Mononuclear cell (primary cell): Measurements from ENCODE around the gene MADCAM1. TPM values are rescaled to one million over a fixed set of nuclear protein-coding genes. Genes with fewer than 3 reads are reported as not detected.
"Not testable (repeated sequence)": the region's sequence is repeated elsewhere in the genome, so short reads cannot be mapped to it uniquely, and the experiment has no call there.

Source experiments
- H3K27me3 ChIP-seq: 2 replicates; pipeline ENCODE4 v1.6.0; 2011; ENCODE audit warnings: low read length, control low read depth; ENCODE audit not compliant: insufficient read depth
- H3K4me1 ChIP-seq: 2 replicates; pipeline ENCODE4 v1.5.1; 2011; ENCODE audit warnings: mild to moderate bottlenecking, low read length, control low read depth; ENCODE audit not compliant: insufficient read depth
- H3K4me3 ChIP-seq: 2 replicates; pipeline ENCODE4 v1.5.1; 2011; ENCODE audit warnings: mild to moderate bottlenecking, low read length, moderate library complexity
- H3K9me3 ChIP-seq: 2 replicates; pipeline ENCODE4 v1.5.1; 2011; ENCODE audit warnings: low read depth, mild to moderate bottlenecking, control low read depth, low read length
- total RNA-seq: library from RNA; depleted of rRNA; stranded (reverse); fragments of >200 nt; gene quantifications from one replicate; pipeline ENCODE4 v1.2.3, GENCODE V29; 2012

The MADCAM1 gene
- not detected for total RNA-seq

GRCh38 chr19:496112-496665, at the start of gene MADCAM1:
TSS of gene MADCAM1 (plus strand) at chr19:496486. CDS start at chr19:496500, 14 bp downstream.
- Histone ChIP-seq H3K4me1 (peaks cover 5% of the 10 kb centered on the region), H3K9me3 (no peaks in the 10 kb centered on the region), H3K27me3 (peaks cover 19% of the 10 kb centered on the region), H3K4me3 (no peak within 1 kb of the TSS)

- no peaks in the 10 kb centered on the region for H3K9me3 ChIP-seq
- H3K4me3 ChIP-seq, result no peak overlapping the region
- no peaks in the 10 kb centered on the region for H3K27me3 ChIP-seq
- no peaks in the 10 kb centered on the region for H3K4me1 ChIP-seq
These were observed 49.2 kb upstream of the MADCAM1 start for GRCh38 chr19:447064-447426.

GRCh38 chr19:447816-448560, 48.3 kb upstream of the MADCAM1 start:
- no peaks in the 10 kb centered on the region for H3K4me1 ChIP-seq
- no peaks in the 10 kb centered on the region for H3K27me3 ChIP-seq
- H3K4me3 ChIP-seq, result no peak overlapping the region
- no peaks in the 10 kb centered on the region for H3K9me3 ChIP-seq

- no peaks in the 10 kb centered on the region for H3K9me3 ChIP-seq
- H3K27me3 ChIP-seq, result no peaks in the 10 kb centered on the region
- H3K4me1 ChIP-seq, result no peaks in the 10 kb centered on the region
- no peak overlapping the region for H3K4me3 ChIP-seq
These were observed 46.4 kb upstream of the MADCAM1 start for GRCh38 chr19:449916-450315.

DNA sequence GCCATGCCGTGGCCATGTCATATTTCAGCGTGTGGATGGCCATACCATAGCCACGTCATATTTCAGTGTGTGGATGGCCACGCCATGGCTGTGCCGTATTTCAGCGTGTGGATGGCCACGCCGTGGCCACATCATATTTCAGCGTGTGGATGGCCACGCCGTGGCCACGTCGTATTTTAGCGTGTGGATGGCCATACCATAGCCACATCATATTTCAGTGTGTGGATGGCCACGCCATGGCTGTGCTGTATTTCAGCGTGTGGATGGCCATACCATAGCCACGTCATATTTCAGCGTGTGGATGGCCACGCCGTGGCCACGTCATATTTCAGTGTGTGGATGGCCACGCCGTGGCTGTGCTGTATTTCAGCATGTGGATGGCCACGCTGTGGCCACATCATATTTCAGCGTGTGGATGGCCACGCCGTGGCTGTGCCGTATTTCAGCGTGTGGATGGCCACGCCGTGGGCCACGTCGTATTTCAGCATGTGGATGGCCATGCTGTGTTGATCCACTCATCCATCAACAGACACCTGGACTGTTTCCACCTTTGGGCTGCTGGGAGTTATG, 45.3 kb upstream of the MADCAM1 start:
- not testable (repeated sequence) for H3K27me3 ChIP-seq, H3K4me3 ChIP-seq, H3K4me1 ChIP-seq, H3K9me3 ChIP-seq

DNA sequence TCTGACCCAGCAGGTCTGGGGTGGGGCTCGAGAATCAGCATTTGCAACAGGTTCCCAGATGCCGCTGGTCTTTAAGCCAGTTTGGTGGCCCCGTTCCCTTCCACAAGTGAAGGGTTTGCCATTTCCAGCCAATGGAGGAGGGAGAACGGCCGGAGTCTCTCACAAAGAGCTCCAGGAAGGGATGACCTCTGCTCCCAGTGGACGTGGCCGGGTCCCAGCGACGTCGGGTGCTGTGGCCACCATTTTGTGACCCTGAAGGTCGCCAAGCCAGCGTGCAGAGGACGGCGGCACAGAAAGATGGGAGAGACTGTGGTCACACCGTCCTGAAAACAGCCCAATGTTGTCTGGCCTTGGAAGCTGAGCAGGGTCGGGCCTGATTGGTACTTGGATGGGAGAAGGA, 43.5 kb upstream of the MADCAM1 start:
- H3K4me3 ChIP-seq, result no peak overlapping the region
- H3K9me3 ChIP-seq, result no peaks in the 10 kb centered on the region
- no peaks in the 10 kb centered on the region for H3K27me3 ChIP-seq
- H3K4me1 ChIP-seq, result no peaks in the 10 kb centered on the region

GRCh38 chr19:453606-454005, 42.7 kb upstream of the MADCAM1 start:
- Histone ChIP-seq H3K4me1 (no peaks in the 10 kb centered on the region), H3K4me3 (no peak overlapping the region), H3K9me3 (no peaks in the 10 kb centered on the region), H3K27me3 (no peaks in the 10 kb centered on the region)

GRCh38 chr19:455031-455705, 41.1 kb upstream of the MADCAM1 start:
- Histone ChIP-seq H3K27me3 (peaks cover 6% of the 10 kb centered on the region), H3K9me3 (no peaks in the 10 kb centered on the region), H3K4me1 (no peaks in the 10 kb centered on the region), H3K4me3 (no peak overlapping the region)

- H3K4me1 ChIP-seq, result no peaks in the 10 kb centered on the region
- peaks cover 6% of the 10 kb centered on the region for H3K27me3 ChIP-seq
- no peak overlapping the region for H3K4me3 ChIP-seq
- H3K9me3 ChIP-seq, result no peaks in the 10 kb centered on the region
These were observed 40.3 kb upstream of the MADCAM1 start for GRCh38 chr19:455851-456546.

GRCh38 chr19:456547-457110, 39.7 kb upstream of the MADCAM1 start:
- no peak overlapping the region for H3K4me3 ChIP-seq
- no peaks in the 10 kb centered on the region for H3K4me1 ChIP-seq
- no peaks in the 10 kb centered on the region for H3K9me3 ChIP-seq
- H3K27me3 ChIP-seq, result peaks cover 6% of the 10 kb centered on the region

- H3K9me3 ChIP-seq, result no peaks in the 10 kb centered on the region
- H3K4me1 ChIP-seq, result no peaks in the 10 kb centered on the region
- peaks cover 12% of the 10 kb centered on the region for H3K27me3 ChIP-seq
- no peak overlapping the region for H3K4me3 ChIP-seq
These were observed 38.6 kb upstream of the MADCAM1 start for GRCh38 chr19:457636-458035.

DNA sequence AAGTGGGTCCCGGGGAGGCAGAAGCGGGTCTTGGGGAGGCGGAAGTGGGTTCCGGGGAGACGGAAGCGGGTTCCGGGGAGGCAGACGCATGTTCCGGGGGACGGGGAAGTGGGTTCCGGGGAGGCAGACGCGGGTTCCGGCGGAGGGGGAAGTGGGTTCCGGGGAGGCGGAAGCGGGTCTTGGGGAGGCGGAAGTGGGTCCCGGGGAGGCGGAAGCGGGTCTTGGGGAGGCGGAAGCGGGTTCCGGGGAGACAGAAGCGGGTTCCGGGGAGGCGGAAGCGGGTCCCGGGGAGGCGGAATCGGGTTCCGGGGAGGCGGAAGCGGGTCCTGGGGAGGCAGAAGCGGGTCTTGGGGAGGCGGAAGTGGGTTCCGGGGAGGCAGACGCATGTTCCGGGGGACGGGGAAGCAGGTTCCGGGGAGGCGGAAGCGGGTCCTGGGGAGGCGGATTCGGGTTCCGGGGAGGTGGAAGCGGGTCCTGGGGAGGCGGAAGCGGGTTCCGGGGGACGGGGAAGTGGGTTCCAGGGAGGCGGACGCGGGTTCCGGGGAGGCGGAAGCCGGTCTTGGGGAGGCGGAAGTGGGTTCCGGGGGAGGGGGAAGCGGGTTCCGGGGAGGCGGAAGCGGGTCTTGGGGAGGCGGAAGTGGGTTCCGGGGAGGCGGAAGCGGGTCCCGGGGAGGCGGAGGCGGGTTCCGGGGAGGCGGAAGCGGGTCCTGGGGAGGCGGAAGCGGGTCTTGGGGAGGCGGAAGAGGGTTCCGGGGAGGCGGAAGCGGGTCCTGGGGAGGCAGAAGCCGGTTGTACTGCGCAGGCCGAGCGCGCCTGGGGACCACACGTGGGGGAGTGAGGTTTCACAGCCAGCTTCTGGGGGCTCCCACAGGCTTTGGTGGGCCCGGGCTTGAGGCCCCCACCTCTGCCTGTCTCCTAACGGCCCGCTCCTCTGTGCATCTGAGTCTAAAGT, 37.9 kb upstream of the MADCAM1 start:
- Histone ChIP-seq H3K4me3 (no peak overlapping the region), H3K9me3 (no peaks in the 10 kb centered on the region), H3K4me1 (no peaks in the 10 kb centered on the region), H3K27me3 (peaks cover 14% of the 10 kb centered on the region)

DNA sequence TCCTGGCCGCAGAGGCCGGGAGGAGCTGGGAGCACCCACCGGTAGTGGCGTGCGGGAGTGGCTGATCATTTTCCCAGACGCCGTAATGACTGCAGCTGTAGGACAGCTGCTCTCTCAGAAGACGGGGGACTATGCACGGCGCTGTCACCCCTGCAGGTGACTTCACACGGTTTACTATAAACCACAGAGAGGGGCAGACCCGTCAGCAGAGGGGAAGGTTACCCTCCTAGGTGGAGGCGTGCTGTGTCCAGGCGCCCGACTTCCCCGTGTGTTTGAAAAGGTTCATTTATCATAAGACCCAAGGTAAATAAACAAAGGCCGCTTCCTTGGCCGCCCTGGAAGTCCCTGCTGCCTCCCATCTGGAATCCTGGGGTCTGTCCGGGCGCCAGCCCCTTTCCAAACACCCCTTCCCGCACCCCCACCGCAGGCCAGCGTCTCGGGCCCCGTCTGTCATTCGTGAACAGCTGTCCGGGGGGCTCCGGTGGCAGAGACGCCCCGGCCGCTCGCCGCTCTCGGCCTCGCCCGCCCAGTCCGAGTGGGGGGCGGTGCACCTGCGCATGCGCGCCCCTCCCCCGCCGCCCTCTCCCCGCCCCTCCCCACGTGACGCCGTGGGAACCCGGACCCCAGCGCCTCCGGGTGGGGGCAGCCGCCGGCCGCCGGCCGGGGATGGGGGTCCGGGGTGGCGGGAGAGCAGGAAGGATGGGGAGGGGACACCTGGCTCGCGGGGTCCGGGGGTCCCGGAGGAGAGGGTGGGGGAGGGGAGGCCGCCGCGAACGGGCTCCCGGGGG, 36.4 kb upstream of the MADCAM1 start:
- peaks cover 14% of the 10 kb centered on the region for H3K27me3 ChIP-seq
- H3K4me1 ChIP-seq, result no peaks in the 10 kb centered on the region
- H3K9me3 ChIP-seq, result no peaks in the 10 kb centered on the region
- H3K4me3 ChIP-seq, result no peak overlapping the region
